Caco-2 (cell line): ENCODE data around the gene UBE2H. TPM values are rescaled to one million over a fixed set of nuclear protein-coding genes. Genes with fewer than 3 reads are reported as not detected.
A peak's percentile ranks its signal among the peaks of the same experiment; 100 is the strongest.

Source experiments
- BruUV-seq: library from RNA; stranded (reverse); fragments of 400-500 nt; replicated peaks from 2 replicates; lab custom pipeline; 2021; lab: Mats Ljungman, UMichigan
- CTCF ChIA-PET: fragments of 300-600 bp; sonication (Branson Sonifier 250); formaldehyde crosslinking; loops from one replicate; lab custom pipeline; 2022; ENCODE audit warnings: antibody characterized with exemption; lab: Charles Lee
- POLR2A ChIA-PET: fragments of 300-600 bp; sonication (Branson Sonifier 250); formaldehyde crosslinking; loops from one replicate; lab custom pipeline; 2022; ENCODE audit warnings: antibody characterized with exemption; lab: Charles Lee
- DNase-seq, 2 experiments: peaks; one replicate each; pipeline versions ENCODE4 v3.0.0 to v3.0.0-alpha.2; 2020 to 2022
- H3K27me3 ChIP-seq: replicated peaks from 2 replicates; pipeline ENCODE4 v1.6.0; 2011; ENCODE audit warnings: low read length; ENCODE audit not compliant: control insufficient read depth, insufficient read depth
- H3K36me3 ChIP-seq: 2 replicates; pipeline ENCODE4 v1.5.1; 2011; ENCODE audit warnings: low read length; ENCODE audit not compliant: control insufficient read depth, insufficient read depth
- H3K4me1 ChIP-seq: fragments of 250-450 bp; sonication (Bioruptor Pico); 2 replicates; pipeline ENCODE4 v1.5.1; 2020; ENCODE audit warnings: mild to moderate bottlenecking
- H3K4me3 ChIP-seq: 2 replicates; pipeline ENCODE4 v1.5.1; 2011; ENCODE audit warnings: low read depth, mild to moderate bottlenecking, control low read depth, low read length
- H3K9me3 ChIP-seq: fragments of 250-450 bp; sonication (Bioruptor Pico); 2 replicates; pipeline ENCODE4 v1.5.1; 2020; ENCODE audit warnings: mild to moderate bottlenecking, moderate library complexity
- H3K27ac Mint-ChIP-seq: one replicate; pipeline ENCODE4 v1.8.0; 2022; ENCODE audit warnings: mixed read lengths; ENCODE audit not compliant: unreplicated experiment
- H3K27me3 Mint-ChIP-seq: one replicate; pipeline ENCODE4 v1.8.0; 2022; ENCODE audit warnings: mixed read lengths; ENCODE audit not compliant: insufficient read depth, unreplicated experiment
- H3K36me3 Mint-ChIP-seq: one replicate; pipeline ENCODE4 v1.8.0; 2022; ENCODE audit warnings: mild to moderate bottlenecking, mixed read lengths; ENCODE audit not compliant: insufficient read depth, unreplicated experiment
- H3K4me1 Mint-ChIP-seq: one replicate; pipeline ENCODE4 v1.8.0; 2022; ENCODE audit warnings: low read depth, mixed read lengths; ENCODE audit not compliant: unreplicated experiment
- H3K4me3 Mint-ChIP-seq: one replicate; pipeline ENCODE4 v1.8.0; 2022; ENCODE audit warnings: mild to moderate bottlenecking, moderate library complexity, mixed read lengths; ENCODE audit not compliant: unreplicated experiment
- H3K9me3 Mint-ChIP-seq: one replicate; pipeline ENCODE4 v1.8.0; 2022; ENCODE audit warnings: mixed read lengths; ENCODE audit not compliant: unreplicated experiment
- intact Hi-C: fragments of 100-400 bp; cut with micrococcal nuclease; formaldehyde crosslinking; loops from one replicate; pipeline ENCODE4 v1.10.0; 2022; ENCODE audit not compliant: unreplicated experiment
- total RNA-seq: library from RNA; stranded (reverse); gene quantifications from 2 replicates; pipeline ENCODE4 v1.2.3, GENCODE V29; 2022
- TF ChIP-seq, protein P1 (sequence below), 2 experiments: fragments of 200-600 bp in 1 of 2; IDR thresholded peaks; 1 replicate in 1 of 2; 2 replicates in 1 of 2; pipeline versions ENCODE4 v1.5.1 to v1.8.0; 2011 to 2022; ENCODE audit warnings: antibody characterized with exemption in 1 of 2, control low read depth in 1 of 2, inconsistent platforms in 1 of 2, low read depth in 1 of 2, low read length in 1 of 2, mild to moderate bottlenecking in 1 of 2, moderate library complexity in 1 of 2; ENCODE audit not compliant: insufficient read depth in 1 of 2, severe bottlenecking in 1 of 2, unreplicated experiment in 1 of 2

UBE2H gene
- total RNA-seq, 1 experiment from 2014 or later = 35.7 TPM

DNA sequence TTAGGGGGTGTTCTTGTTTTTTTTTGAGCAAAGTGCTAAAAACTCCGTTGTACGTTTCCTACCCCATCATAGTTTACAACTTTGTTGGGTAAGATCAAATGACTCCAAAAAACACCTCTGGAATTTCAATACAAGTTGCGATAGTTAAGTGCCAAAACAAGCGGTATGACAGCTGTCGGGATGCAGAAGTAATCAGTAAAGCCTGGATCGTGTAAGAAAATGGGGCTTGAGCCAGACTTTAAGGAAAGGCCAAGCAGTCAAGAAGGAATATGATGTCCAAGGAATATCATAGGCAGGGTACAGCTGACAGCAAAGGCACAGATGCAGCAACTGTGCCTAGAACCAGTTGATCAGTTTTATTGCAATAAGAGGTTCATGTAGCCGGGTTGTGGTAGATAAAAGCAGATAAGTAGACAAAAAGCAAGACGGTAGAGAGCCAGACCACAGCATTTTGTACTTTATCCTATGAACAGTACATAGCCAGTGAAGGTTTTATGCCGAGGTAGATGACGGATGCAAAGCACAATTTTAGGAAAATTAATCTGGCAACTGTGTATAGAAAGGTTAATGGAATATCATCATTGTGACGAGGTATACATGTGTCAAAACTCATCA lies 45.5 kb downstream of the UBE2H start:
- H3K27me3 ChIP-seq = no peaks in the 10 kb centered on the region
- no TSS peak for BruUV-seq
- no peak overlapping the region for H3K4me3 ChIP-seq
- ChIA-PET CTCF (no interaction called here), POLR2A (no interaction called here)
- H3K4me1 ChIP-seq = peaks cover 14% of the 10 kb centered on the region
- DNase-seq = no peak
- no peaks in the 10 kb centered on the region for H3K36me3 ChIP-seq
- peaks cover 10% of the 10 kb centered on the region for H3K9me3 Mint-ChIP-seq
- intact Hi-C loops = no loop called here
- peaks cover 6% of the 10 kb centered on the region for H3K36me3 Mint-ChIP-seq
- TF ChIP-seq, protein P1, sequence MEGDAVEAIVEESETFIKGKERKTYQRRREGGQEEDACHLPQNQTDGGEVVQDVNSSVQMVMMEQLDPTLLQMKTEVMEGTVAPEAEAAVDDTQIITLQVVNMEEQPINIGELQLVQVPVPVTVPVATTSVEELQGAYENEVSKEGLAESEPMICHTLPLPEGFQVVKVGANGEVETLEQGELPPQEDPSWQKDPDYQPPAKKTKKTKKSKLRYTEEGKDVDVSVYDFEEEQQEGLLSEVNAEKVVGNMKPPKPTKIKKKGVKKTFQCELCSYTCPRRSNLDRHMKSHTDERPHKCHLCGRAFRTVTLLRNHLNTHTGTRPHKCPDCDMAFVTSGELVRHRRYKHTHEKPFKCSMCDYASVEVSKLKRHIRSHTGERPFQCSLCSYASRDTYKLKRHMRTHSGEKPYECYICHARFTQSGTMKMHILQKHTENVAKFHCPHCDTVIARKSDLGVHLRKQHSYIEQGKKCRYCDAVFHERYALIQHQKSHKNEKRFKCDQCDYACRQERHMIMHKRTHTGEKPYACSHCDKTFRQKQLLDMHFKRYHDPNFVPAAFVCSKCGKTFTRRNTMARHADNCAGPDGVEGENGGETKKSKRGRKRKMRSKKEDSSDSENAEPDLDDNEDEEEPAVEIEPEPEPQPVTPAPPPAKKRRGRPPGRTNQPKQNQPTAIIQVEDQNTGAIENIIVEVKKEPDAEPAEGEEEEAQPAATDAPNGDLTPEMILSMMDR (IDR thresholded peaks at IDR 0.05; ENCODE audit: insufficient read depth in 1 of 2, low read depth in 1 of 2, low read length in 1 of 2, severe bottlenecking in 1 of 2, unreplicated experiment in 1 of 2) = no peak
- no peaks in the 10 kb centered on the region; the same call in 1 of the 2 replicates for H3K9me3 ChIP-seq
- H3K27me3 Mint-ChIP-seq = no peaks in the 10 kb centered on the region
- peaks cover 16% of the 10 kb centered on the region for H3K4me1 Mint-ChIP-seq
- H3K4me3 Mint-ChIP-seq = no peak overlapping the region
- H3K27ac Mint-ChIP-seq = peak overlapping the region; percentile 12

DNA sequence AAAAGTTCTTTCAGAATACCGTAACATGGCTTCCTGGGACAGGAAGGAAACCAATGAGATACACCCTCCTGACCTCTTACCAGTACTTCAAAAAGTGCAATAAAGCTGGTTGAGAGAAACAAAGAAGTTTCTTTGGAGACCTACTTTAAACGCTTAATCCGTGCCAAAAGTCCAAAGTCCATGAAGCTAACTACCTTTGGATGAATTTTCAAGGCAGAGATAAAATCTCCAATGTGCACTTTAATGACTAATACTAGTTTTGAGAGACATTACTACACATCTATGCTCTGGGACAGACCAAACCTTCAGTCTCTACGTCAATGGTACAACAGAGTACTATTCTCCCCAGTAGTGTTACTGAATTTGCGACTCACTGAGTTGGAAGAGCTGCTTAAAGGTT lies 46.1 kb downstream of the UBE2H start:
- peaks cover 6% of the 10 kb centered on the region for H3K36me3 Mint-ChIP-seq
- POLR2A ChIA-PET = no interaction called here
- no peaks in the 10 kb centered on the region for H3K27me3 Mint-ChIP-seq
- H3K36me3 ChIP-seq = no peaks in the 10 kb centered on the region
- peak in 1 of 2 experiments; percentile 16 for DNase-seq
- H3K4me1 ChIP-seq = peaks cover 14% of the 10 kb centered on the region
- TF ChIP-seq, protein P1 (IDR thresholded peaks at IDR 0.05; ENCODE audit: insufficient read depth in 1 of 2, low read depth in 1 of 2, low read length in 1 of 2, severe bottlenecking in 1 of 2, unreplicated experiment in 1 of 2) = no peak
- H3K9me3 ChIP-seq = no peaks in the 10 kb centered on the region; the same call in 1 of the 2 replicates
- no peak overlapping the region for H3K4me3 ChIP-seq
- peaks cover 16% of the 10 kb centered on the region for H3K4me1 Mint-ChIP-seq
- BruUV-seq = no TSS peak
- intact Hi-C loops = no loop called here
- H3K9me3 Mint-ChIP-seq = peaks cover 10% of the 10 kb centered on the region
- H3K27ac Mint-ChIP-seq = peak overlapping the region; percentile 12
- CTCF ChIA-PET = no interaction called here
- H3K4me3 Mint-ChIP-seq = no peak overlapping the region
- no peaks in the 10 kb centered on the region for H3K27me3 ChIP-seq

DNA sequence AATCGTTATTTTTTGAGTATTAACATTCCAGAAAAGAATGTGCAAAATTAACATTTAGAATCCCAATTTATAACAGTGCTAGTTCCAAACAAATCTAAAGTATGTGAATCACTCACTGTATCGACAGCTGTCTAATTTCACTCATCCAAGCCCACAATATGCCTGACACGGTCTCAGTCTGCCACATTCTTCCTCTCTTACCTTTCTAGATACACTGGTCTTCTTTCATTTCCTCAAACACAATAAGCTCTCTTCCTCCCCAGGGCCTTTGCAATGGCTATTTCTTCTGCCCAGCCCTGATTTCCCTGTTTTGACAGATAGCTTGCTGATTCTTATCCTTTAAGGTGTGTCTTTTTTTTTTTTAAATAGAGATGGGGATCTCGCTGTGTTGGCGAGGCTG lies 48.8 kb downstream of the UBE2H start:
- peaks cover 12% of the 10 kb centered on the region for H3K36me3 Mint-ChIP-seq
- H3K4me1 Mint-ChIP-seq = peaks cover 10% of the 10 kb centered on the region
- POLR2A ChIA-PET = no interaction called here
- CTCF ChIA-PET = interaction anchor here (0.6 kb wide), 1 partner anchor 138 kb away, joined by 5 read pairs; no protein-coding TSS in a partner anchor
- peaks cover 10% of the 10 kb centered on the region for H3K9me3 Mint-ChIP-seq
- DNase-seq = no peak
- no peaks in the 10 kb centered on the region for H3K27me3 ChIP-seq
- no peak overlapping the region for H3K4me3 Mint-ChIP-seq
- TF ChIP-seq, protein P1 (IDR thresholded peaks at IDR 0.05; ENCODE audit: insufficient read depth in 1 of 2, low read depth in 1 of 2, low read length in 1 of 2, severe bottlenecking in 1 of 2, unreplicated experiment in 1 of 2) = no peak
- intact Hi-C loops = no loop called here
- H3K9me3 ChIP-seq = no peaks in the 10 kb centered on the region; the same call in 1 of the 2 replicates
- no peaks in the 10 kb centered on the region for H3K36me3 ChIP-seq
- BruUV-seq = no TSS peak
- H3K27ac Mint-ChIP-seq = no peak overlapping the region
- no peaks in the 10 kb centered on the region for H3K27me3 Mint-ChIP-seq
- H3K4me1 ChIP-seq = peaks cover 14% of the 10 kb centered on the region
- H3K4me3 ChIP-seq = no peak overlapping the region
